ENCODE results near the gene AP2A2.

AP2A2 gene

GRCh38 chr11:1041936-1042608 lies 116.4 kb downstream of the AP2A2 start:
- H3K14ac ChIP-seq (ENCODE audit: low read length) = peak overlapping the region; percentile 31
- H4K8ac ChIP-seq (ENCODE audit: low read depth, low read length) = no peak overlapping the region
- peaks cover 0 to 10% (median 0%) of the 10 kb centered on the region in 3 experiments for H3K27me3 ChIP-seq (ENCODE audit: control insufficient read depth in 3 of 3, insufficient read depth in 3 of 3, low read depth in 1 of 3, low read length in 3 of 3)
- no peak overlapping the region for H3K4me2 ChIP-seq (ENCODE audit: insufficient read depth, low read length, poor library complexity, severe bottlenecking)
- H3K9me3 ChIP-seq (replicated peaks in 1 of 2; ENCODE audit: control insufficient read depth in 2 of 2, insufficient read depth in 1 of 2, low read depth in 1 of 2, low read length in 2 of 2) = peaks cover 0 to 3% of the 10 kb centered on the region in 2 donors
- H3K23ac ChIP-seq (ENCODE audit: low read depth, low read length, poor library complexity) = no peak overlapping the region
- peaks cover 0 to 3% of the 10 kb centered on the region in 2 donors for H3K4me1 ChIP-seq (ENCODE audit: control insufficient read depth in 2 of 2, insufficient read depth in 1 of 2, low read depth in 1 of 2, low read length in 2 of 2)
- H2AFZ ChIP-seq (ENCODE audit: low read length) = no peak overlapping the region
- no peak overlapping the region for H2BK5ac ChIP-seq (ENCODE audit: low read length)
- DNase-seq (ENCODE audit: low spot score) = no peak
- H3K18ac ChIP-seq (ENCODE audit: low read length) = peak overlapping the region; percentile 48
- WGBS, 2 donors (ENCODE audit: extremely low coverage in 2 of 2, insufficient read length in 2 of 2, insufficient replicate concordance in 1 of 2) = no CpG with 5 or more reads among the region's 18 CpGs
- H2BK12ac ChIP-seq (ENCODE audit: low read length) = no peak overlapping the region
- H4K91ac ChIP-seq (ENCODE audit: low read depth, low read length, poor library complexity) = peak overlapping the region; percentile 92
- no peak overlapping the region for H3K27ac ChIP-seq (replicated peaks; ENCODE audit: low read length)
- H2BK120ac ChIP-seq (ENCODE audit: low read depth, low read length) = no peak overlapping the region
- no peak overlapping the region for H2BK15ac ChIP-seq (ENCODE audit: low read length)
- H3K4me3 ChIP-seq (ENCODE audit: low read length in 2 of 2) = no peak overlapping the region
- H2AK5ac ChIP-seq (ENCODE audit: low read depth, low read length) = peak overlapping the region; percentile 70
- H3K36me3 ChIP-seq (replicated peaks in 1 of 2; ENCODE audit: control insufficient read depth in 2 of 2, insufficient read depth in 2 of 2, low read length in 2 of 2) = no peaks in the 10 kb centered on the region
- H3K9ac ChIP-seq (ENCODE audit: low read depth, low read length, poor library complexity) = no peak overlapping the region
- H3K79me1 ChIP-seq (ENCODE audit: low read depth, low read length) = no peaks in the 10 kb centered on the region
- H3K4ac ChIP-seq (ENCODE audit: low read length) = no peak overlapping the region

- H3K23ac ChIP-seq (ENCODE audit: low read depth, low read length, poor library complexity) = no peak overlapping the region
- peak overlapping the region; percentile 47 for H3K14ac ChIP-seq (ENCODE audit: low read length)
- no peaks in the 10 kb centered on the region for H3K79me1 ChIP-seq (ENCODE audit: low read depth, low read length)
- H2BK15ac ChIP-seq (ENCODE audit: low read length) = peak overlapping the region; percentile 83
- H3K4me2 ChIP-seq (ENCODE audit: insufficient read depth, low read length, poor library complexity, severe bottlenecking) = no peak overlapping the region
- DNase-seq (ENCODE audit: low spot score) = no peak
- no peak overlapping the region for H3K27ac ChIP-seq (replicated peaks; ENCODE audit: low read length)
- peaks cover 0 to 14% (median 0%) of the 10 kb centered on the region in 3 experiments for H3K27me3 ChIP-seq (ENCODE audit: control insufficient read depth in 3 of 3, insufficient read depth in 3 of 3, low read depth in 1 of 3, low read length in 3 of 3)
- no peaks in the 10 kb centered on the region for H3K36me3 ChIP-seq (replicated peaks in 1 of 2; ENCODE audit: control insufficient read depth in 2 of 2, insufficient read depth in 2 of 2, low read length in 2 of 2)
- peak overlapping the region; percentile 6 for H3K4ac ChIP-seq (ENCODE audit: low read length)
- H2AK5ac ChIP-seq (ENCODE audit: low read depth, low read length) = peak overlapping the region; percentile 52
- peaks cover 0 to 3% of the 10 kb centered on the region in 2 donors for H3K9me3 ChIP-seq (replicated peaks in 1 of 2; ENCODE audit: control insufficient read depth in 2 of 2, insufficient read depth in 1 of 2, low read depth in 1 of 2, low read length in 2 of 2)
- H4K8ac ChIP-seq (ENCODE audit: low read depth, low read length) = no peak overlapping the region
- H3K4me1 ChIP-seq (ENCODE audit: control insufficient read depth in 2 of 2, insufficient read depth in 1 of 2, low read depth in 1 of 2, low read length in 2 of 2) = peaks cover 0 to 9% of the 10 kb centered on the region in 2 donors
- H2BK120ac ChIP-seq (ENCODE audit: low read depth, low read length) = no peak overlapping the region
- peak overlapping the region; percentile 92 for H4K91ac ChIP-seq (ENCODE audit: low read depth, low read length, poor library complexity)
- no peak overlapping the region for H2AFZ ChIP-seq (ENCODE audit: low read length)
- peak overlapping the region; percentile 80 for H3K18ac ChIP-seq (ENCODE audit: low read length)
- no peak overlapping the region for H2BK5ac ChIP-seq (ENCODE audit: low read length)
- WGBS, 2 donors (ENCODE audit: extremely low coverage in 2 of 2, insufficient read length in 2 of 2, insufficient replicate concordance in 1 of 2) = no CpG with 5 or more reads among the region's 26 CpGs
- no peak overlapping the region for H3K9ac ChIP-seq (ENCODE audit: low read depth, low read length, poor library complexity)
- peak overlapping the region; percentile 58 for H2BK12ac ChIP-seq (ENCODE audit: low read length)
- no peak overlapping the region for H3K4me3 ChIP-seq (ENCODE audit: low read length in 2 of 2)
Measured at GRCh38 chr11:1042626-1043562, 117.2 kb downstream of the AP2A2 start.

- no peak overlapping the region for H2BK120ac ChIP-seq (ENCODE audit: low read depth, low read length)
- H2BK12ac ChIP-seq (ENCODE audit: low read length) = no peak overlapping the region
- peaks cover 0 to 17% (median 0%) of the 10 kb centered on the region in 3 experiments for H3K27me3 ChIP-seq (ENCODE audit: control insufficient read depth in 3 of 3, insufficient read depth in 3 of 3, low read depth in 1 of 3, low read length in 3 of 3)
- no peak overlapping the region for H2BK5ac ChIP-seq (ENCODE audit: low read length)
- H3K4ac ChIP-seq (ENCODE audit: low read length) = no peak overlapping the region
- no peaks in the 10 kb centered on the region for H3K79me1 ChIP-seq (ENCODE audit: low read depth, low read length)
- no peaks in the 10 kb centered on the region for H3K36me3 ChIP-seq (replicated peaks in 1 of 2; ENCODE audit: control insufficient read depth in 2 of 2, insufficient read depth in 2 of 2, low read length in 2 of 2)
- no peak overlapping the region for H2AK5ac ChIP-seq (ENCODE audit: low read depth, low read length)
- no peak overlapping the region for H2AFZ ChIP-seq (ENCODE audit: low read length)
- no peak overlapping the region for H3K4me2 ChIP-seq (ENCODE audit: insufficient read depth, low read length, poor library complexity, severe bottlenecking)
- H3K9ac ChIP-seq (ENCODE audit: low read depth, low read length, poor library complexity) = no peak overlapping the region
- no peak overlapping the region for H3K18ac ChIP-seq (ENCODE audit: low read length)
- peaks cover 0 to 3% of the 10 kb centered on the region in 2 donors for H3K9me3 ChIP-seq (replicated peaks in 1 of 2; ENCODE audit: control insufficient read depth in 2 of 2, insufficient read depth in 1 of 2, low read depth in 1 of 2, low read length in 2 of 2)
- peaks cover 0 to 9% of the 10 kb centered on the region in 2 donors for H3K4me1 ChIP-seq (ENCODE audit: control insufficient read depth in 2 of 2, insufficient read depth in 1 of 2, low read depth in 1 of 2, low read length in 2 of 2)
- DNase-seq (ENCODE audit: low spot score) = no peak
- H2BK15ac ChIP-seq (ENCODE audit: low read length) = no peak overlapping the region
- H3K23ac ChIP-seq (ENCODE audit: low read depth, low read length, poor library complexity) = no peak overlapping the region
- no peak overlapping the region for H3K27ac ChIP-seq (replicated peaks; ENCODE audit: low read length)
- no peak overlapping the region for H4K91ac ChIP-seq (ENCODE audit: low read depth, low read length, poor library complexity)
- no peak overlapping the region for H4K8ac ChIP-seq (ENCODE audit: low read depth, low read length)
- H3K4me3 ChIP-seq (ENCODE audit: low read length in 2 of 2) = no peak overlapping the region
- H3K14ac ChIP-seq (ENCODE audit: low read length) = no peak overlapping the region
- no CpG with 5 or more reads among the region's 20 CpGs for WGBS, 2 donors (ENCODE audit: extremely low coverage in 2 of 2, insufficient read length in 2 of 2, insufficient replicate concordance in 1 of 2)
Measured at GRCh38 chr11:1043563-1044096, 118.0 kb downstream of the AP2A2 start.

GRCh38 chr11:1044160-1044559 lies 118.5 kb downstream of the AP2A2 start:
- Histone ChIP-seq H2AFZ (ENCODE audit: low read length) (no peak overlapping the region), H3K23ac (ENCODE audit: low read depth, low read length, poor library complexity) (no peak overlapping the region), H3K4me3 (ENCODE audit: low read length in 2 of 2) (no peak overlapping the region), H3K9ac (ENCODE audit: low read depth, low read length, poor library complexity) (no peak overlapping the region), H3K18ac (ENCODE audit: low read length) (no peak overlapping the region), H3K4me1 (ENCODE audit: control insufficient read depth in 2 of 2, insufficient read depth in 1 of 2, low read depth in 1 of 2, low read length in 2 of 2) (peaks cover 0 to 6% of the 10 kb centered on the region in 2 donors), H2BK120ac (ENCODE audit: low read depth, low read length) (no peak overlapping the region), H3K27ac (replicated peaks; ENCODE audit: low read length) (no peak overlapping the region), H3K9me3 (replicated peaks in 1 of 2; ENCODE audit: control insufficient read depth in 2 of 2, insufficient read depth in 1 of 2, low read depth in 1 of 2, low read length in 2 of 2) (no peaks in the 10 kb centered on the region), H2BK12ac (ENCODE audit: low read length) (no peak overlapping the region), H4K8ac (ENCODE audit: low read depth, low read length) (no peak overlapping the region), H3K36me3 (replicated peaks in 1 of 2; ENCODE audit: control insufficient read depth in 2 of 2, insufficient read depth in 2 of 2, low read length in 2 of 2) (no peaks in the 10 kb centered on the region), H2AK5ac (ENCODE audit: low read depth, low read length) (no peak overlapping the region), H3K4ac (ENCODE audit: low read length) (no peak overlapping the region), H3K27me3 (ENCODE audit: control insufficient read depth in 3 of 3, insufficient read depth in 3 of 3, low read depth in 1 of 3, low read length in 3 of 3) (peaks cover 0 to 15% (median 0%) of the 10 kb centered on the region in 3 experiments), H2BK5ac (ENCODE audit: low read length) (no peak overlapping the region), H2BK15ac (ENCODE audit: low read length) (no peak overlapping the region), H3K14ac (ENCODE audit: low read length) (no peak overlapping the region), H4K91ac (ENCODE audit: low read depth, low read length, poor library complexity) (no peak overlapping the region), H3K4me2 (ENCODE audit: insufficient read depth, low read length, poor library complexity, severe bottlenecking) (no peak overlapping the region), H3K79me1 (ENCODE audit: low read depth, low read length) (no peaks in the 10 kb centered on the region)
- no CpG with 5 or more reads among the region's 6 CpGs for WGBS, 2 donors (ENCODE audit: extremely low coverage in 2 of 2, insufficient read length in 2 of 2, insufficient replicate concordance in 1 of 2)
- no peak for DNase-seq (ENCODE audit: low spot score)
